Thyroid gland (tissue), 4 donors: ENCODE results near the gene HOXD10. TPM values are rescaled to one million over a fixed set of nuclear protein-coding genes. Genes with fewer than 3 reads are reported as not detected.
A peak's percentile ranks its signal among the peaks of the same experiment; 100 is the strongest.

Experiments used
- DNase-seq, 2 donors: peaks; one replicate each; pipeline ENCODE4 v3.0.0-alpha.2; 2019
- H3K27ac ChIP-seq, 3 donors: fragments of 200-600 bp; sonication (generic); 1 replicate in 2 of 3; 2 replicates in 1 of 3; pipeline ENCODE4 v1.5.1; 2016 to 2019; ENCODE audit warnings: mild to moderate bottlenecking in 1 of 3, moderate library complexity in 1 of 3
- H3K27me3 ChIP-seq: fragments of 200-600 bp; sonication (generic); one replicate; pipeline ENCODE4 v1.5.1; 2019
- H3K36me3 ChIP-seq, 2 donors: fragments of 200-600 bp; sonication (generic); one replicate each; pipeline ENCODE4 v1.5.1; 2016 to 2019
- H3K4me1 ChIP-seq, 2 donors: fragments of 200-600 bp; sonication (generic); one replicate each; pipeline ENCODE4 v1.5.1; 2017 to 2019
- H3K4me3 ChIP-seq, 3 donors: fragments of 200-600 bp; sonication (generic); replicated peaks in 1 of 3; 1 replicate in 2 of 3; 2 replicates in 1 of 3; pipeline ENCODE4 v1.5.1; 2016; ENCODE audit warnings: mild to moderate bottlenecking in 1 of 3
- H3K9me3 ChIP-seq: fragments of 200-600 bp; sonication (generic); one replicate; pipeline ENCODE4 v1.5.1; 2017
- CTCF ChIP-seq, 6 experiments: fragments of 200-600 bp in 3 of 6; fragments of 450-650 bp in 3 of 6; sonication (generic) in 3 of 6; IDR thresholded peaks; one replicate each; pipeline ENCODE4 v1.5.1; 2016 to 2019; ENCODE audit warnings: antibody characterized with exemption in 6 of 6, mild to moderate bottlenecking in 2 of 6, inconsistent platforms in 1 of 6, moderate library complexity in 1 of 6
- POLR2A ChIP-seq, 2 donors: fragments of 450-650 bp; IDR thresholded peaks; one replicate each; pipeline ENCODE4 v1.6.1; 2017; ENCODE audit warnings: antibody characterized with exemption in 2 of 2, mild to moderate bottlenecking in 2 of 2, moderate library complexity in 1 of 2
- WGBS, 2 donors: methylation state at CpG; one replicate each; pipeline ENCODE4 v1.1.5; 2017; 5-methylcytosine and 5-hydroxymethylcytosine counted together
- intact Hi-C: fragments of 100-400 bp; cut with DNase I; formaldehyde crosslinking; loops from one replicate; pipeline ENCODE4 v1.15.1; 2023
- total RNA-seq, 4 donors: library from RNA; depleted of rRNA; stranded (reverse); fragments of >200 nt; gene quantifications; one replicate each; pipeline ENCODE4 v1.2.3, GENCODE V29; 2016

Gene HOXD10
- total RNA-seq, 4 donors from 2014 or later, result 0.33 to 0.54 TPM; not detected in 2

GRCh38 chr2:176093145-176093897 lies 23.3 kb upstream of the HOXD10 start:
- TF ChIP-seq POLR2A (IDR thresholded peaks at IDR 0.05) (no peak), CTCF (IDR thresholded peaks at IDR 0.05) (no peak)
- no peaks in the 10 kb centered on the region for H3K9me3 ChIP-seq
- peak overlapping the region in 1 of 3 donors; percentile 12 for H3K4me3 ChIP-seq
- DNase-seq, result no peak
- no peak overlapping the region for H3K27ac ChIP-seq
- H3K36me3 ChIP-seq, result no peaks in the 10 kb centered on the region
- intact Hi-C loops, result loop anchor here (10.0 kb wide), 1 partner anchor 409 kb away; no protein-coding TSS in a partner anchor
- H3K4me1 ChIP-seq, result peaks cover 9 to 36% of the 10 kb centered on the region in 2 donors
- 8 to 9% methylated on average over 13 to 30 of the region's 53 CpGs for WGBS, 2 donors
- H3K27me3 ChIP-seq, result peaks cover 89% of the 10 kb centered on the region

GRCh38 chr2:176093898-176094249 lies 22.7 kb upstream of the HOXD10 start:
- no peak for DNase-seq
- peaks cover 9 to 33% of the 10 kb centered on the region in 2 donors for H3K4me1 ChIP-seq
- intact Hi-C loops, result loop anchor here (10.0 kb wide), 1 partner anchor 409 kb away; no protein-coding TSS in a partner anchor
- no peak overlapping the region for H3K27ac ChIP-seq
- H3K36me3 ChIP-seq, result no peaks in the 10 kb centered on the region
- WGBS, 2 donors, result 4 to 5% methylated on average over 8 of the region's 8 CpGs
- no peak overlapping the region for H3K4me3 ChIP-seq
- TF ChIP-seq POLR2A (IDR thresholded peaks at IDR 0.05), result no peak
- TF ChIP-seq CTCF (IDR thresholded peaks at IDR 0.05), result no peak
- H3K27me3 ChIP-seq, result peaks cover 89% of the 10 kb centered on the region
- H3K9me3 ChIP-seq, result no peaks in the 10 kb centered on the region

- Histone ChIP-seq H3K9me3 (no peaks in the 10 kb centered on the region), H3K27me3 (peaks cover 88% of the 10 kb centered on the region), H3K36me3 (no peaks in the 10 kb centered on the region), H3K4me1 (peaks cover 9 to 33% of the 10 kb centered on the region in 2 donors), H3K4me3 (no peak overlapping the region), H3K27ac (no peak overlapping the region)
- intact Hi-C loops, result loop anchor here (10.0 kb wide), 1 partner anchor 410 kb away; no protein-coding TSS in a partner anchor
- no peak for TF ChIP-seq CTCF (IDR thresholded peaks at IDR 0.05)
- TF ChIP-seq POLR2A (IDR thresholded peaks at IDR 0.05), result no peak
- WGBS, 2 donors, result 7 to 9% methylated on average over 12 of the region's 12 CpGs
- DNase-seq, result no peak
Measured at GRCh38 chr2:176094349-176094748, 22.2 kb upstream of the HOXD10 start.

GRCh38 chr2:176095421-176095820 lies 21.2 kb upstream of the HOXD10 start:
- intact Hi-C loops, result loop anchor here (10.0 kb wide), 1 partner anchor 411 kb away; no protein-coding TSS in a partner anchor
- TF ChIP-seq POLR2A (IDR thresholded peaks at IDR 0.05), result no peak
- TF ChIP-seq CTCF (IDR thresholded peaks at IDR 0.05), result no peak

More at GRCh38 chr2:176095421-176095820, 21.2 kb upstream of the HOXD10 start:
- H3K27me3 ChIP-seq, result peaks cover 89% of the 10 kb centered on the region
- H3K4me3 ChIP-seq, result no peak overlapping the region
- DNase-seq, result no peak
- H3K27ac ChIP-seq, result no peak overlapping the region
- WGBS, 2 donors, result 15 to 16% methylated on average over 5 of the region's 5 CpGs
- H3K36me3 ChIP-seq, result no peaks in the 10 kb centered on the region
- no peaks in the 10 kb centered on the region for H3K9me3 ChIP-seq
- H3K4me1 ChIP-seq, result peaks cover 9 to 38% of the 10 kb centered on the region in 2 donors
